Lower lobe of right lung (tissue), 2 donors: ENCODE measurements around the gene TMEM89. TPM values are rescaled to one million over a fixed set of nuclear protein-coding genes. Genes with fewer than 3 reads are reported as not detected.

Experiments used
- ATAC-seq, 2 donors: fragments of 200-7000 bp; cut with Tn5 transposase; one replicate each; pipeline ENCODE4 v1.9.1; 2020 to 2022; ENCODE audit warnings: mild to moderate bottlenecking in 2 of 2, moderate library complexity in 2 of 2
- DNase-seq: peaks from one replicate; pipeline ENCODE4 v3.0.0-alpha.2; 2020
- H3K27ac ChIP-seq: fragments of 200-600 bp; one replicate; pipeline ENCODE4 v1.8.0; 2022
- H3K27me3 ChIP-seq: fragments of 200-600 bp; one replicate; pipeline ENCODE4 v1.8.0; 2022; ENCODE audit warnings: low read depth
- H3K36me3 ChIP-seq: fragments of 200-600 bp; one replicate; pipeline ENCODE4 v1.8.0; 2022; ENCODE audit warnings: mild to moderate bottlenecking
- H3K4me1 ChIP-seq: fragments of 200-600 bp; one replicate; pipeline ENCODE4 v1.8.0; 2022
- H3K4me3 ChIP-seq: fragments of 200-600 bp; one replicate; pipeline ENCODE4 v1.8.0; 2022; ENCODE audit warnings: mild to moderate bottlenecking
- H3K9me3 ChIP-seq: fragments of 200-600 bp; one replicate; pipeline ENCODE4 v1.8.0; 2022
- CTCF ChIP-seq: fragments of 200-600 bp; IDR thresholded peaks from one replicate; pipeline ENCODE4 v1.8.0; 2022; ENCODE audit warnings: antibody characterized with exemption, mild to moderate bottlenecking
- intact Hi-C: fragments of 100-400 bp; cut with DNase I; formaldehyde crosslinking; loops from one replicate; pipeline ENCODE4 v1.11.0; 2022
- total RNA-seq: library from RNA; stranded (reverse); fragmentation: NEBNext Ultra II Directional; extraction: Animal tissue kit (Norgen Biotek cat#: 25700); gene quantifications from one replicate; pipeline ENCODE4 v1.2.1, GENCODE V29; 2021
- donor health status: DM: no; HTN: yes; CAD: no; lungs with severe emphysema.

TMEM89 gene
- total RNA-seq, 1 donor from 2014 or later = not detected

GRCh38 chr3:48648188-48648850 is 26.8 kb upstream of the TMEM89 start:
- Histone ChIP-seq H3K4me3 (no peak overlapping the region), H3K36me3 (no peaks in the 10 kb centered on the region), H3K4me1 (no peaks in the 10 kb centered on the region), H3K9me3 (no peaks in the 10 kb centered on the region), H3K27ac (no peak overlapping the region), H3K27me3 (no peaks in the 10 kb centered on the region)
- ATAC-seq (no peak), DNase-seq (no peak)
- TF ChIP-seq CTCF = no peak
- intact Hi-C loops = no loop called here

DNA sequence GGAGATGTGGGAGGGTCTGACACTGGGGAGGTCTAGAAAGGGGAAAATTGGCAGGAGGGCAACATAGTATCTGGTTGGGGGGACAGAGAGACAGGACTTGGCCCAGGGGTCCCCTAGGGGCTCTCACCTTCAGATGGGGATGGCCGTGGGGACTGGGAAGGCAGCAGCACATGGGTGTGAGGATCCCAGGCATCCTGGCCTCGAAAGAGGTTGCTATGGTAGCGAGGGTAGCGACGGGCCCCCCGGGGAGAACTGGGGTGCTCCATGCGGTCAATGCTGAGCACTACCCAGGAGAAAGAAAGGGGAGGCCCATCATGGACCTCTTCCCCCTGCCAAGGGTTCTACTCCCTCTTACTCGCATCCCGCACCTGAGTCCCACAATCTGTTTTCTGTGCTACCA is 26.1 kb upstream of the TMEM89 start:
- H3K27ac ChIP-seq = no peak overlapping the region
- H3K27me3 ChIP-seq = no peaks in the 10 kb centered on the region
- H3K4me1 ChIP-seq = no peaks in the 10 kb centered on the region
- intact Hi-C loops = no loop called here
- no peak for TF ChIP-seq CTCF
- DNase-seq = no peak
- H3K36me3 ChIP-seq = no peaks in the 10 kb centered on the region
- H3K4me3 ChIP-seq = no peak overlapping the region
- no peak for ATAC-seq
- no peaks in the 10 kb centered on the region for H3K9me3 ChIP-seq

DNA sequence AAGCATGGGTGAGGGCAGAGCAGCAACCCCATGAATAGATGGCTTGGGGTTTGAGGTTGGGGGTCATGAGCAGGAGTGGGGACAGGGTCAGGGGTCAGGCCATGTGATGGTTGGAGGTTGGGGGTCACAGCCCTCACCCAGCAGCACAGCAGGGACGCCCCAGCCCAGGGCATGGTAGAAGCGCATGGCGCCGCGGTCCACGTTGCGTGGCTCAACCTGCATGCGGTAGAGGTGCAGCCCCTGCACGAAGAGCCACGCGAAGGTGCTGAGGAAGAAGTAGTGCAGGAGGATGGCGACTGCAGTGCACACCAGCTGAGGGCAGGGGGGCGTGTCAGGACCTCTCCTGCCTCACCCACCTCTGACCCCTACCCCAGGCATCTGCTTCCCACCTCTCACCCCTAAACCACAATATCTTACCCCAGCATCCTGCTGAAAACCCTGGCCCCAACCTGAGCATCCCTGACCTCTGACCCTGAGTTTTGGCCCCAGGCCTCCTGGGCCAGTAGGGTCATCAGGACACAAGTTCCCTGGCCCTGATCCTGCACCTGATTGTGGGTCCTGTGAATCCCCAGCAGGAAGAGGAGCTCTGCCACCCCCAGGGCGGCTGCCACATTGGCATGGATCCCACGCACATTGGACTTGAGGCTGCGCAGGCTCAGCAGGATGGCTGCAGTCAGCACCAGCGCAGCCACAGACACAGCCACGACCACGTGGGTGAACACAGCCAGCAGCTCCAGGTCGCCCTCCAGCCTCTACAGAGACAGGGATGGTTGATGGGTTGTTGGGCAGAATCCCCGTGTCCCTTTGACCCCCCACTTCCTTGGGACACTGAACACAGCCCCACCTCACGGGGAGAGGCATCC is 23.6 kb upstream of the TMEM89 start:
- no peaks in the 10 kb centered on the region for H3K9me3 ChIP-seq
- no peak for TF ChIP-seq CTCF
- no peaks in the 10 kb centered on the region for H3K36me3 ChIP-seq
- H3K27ac ChIP-seq = no peak overlapping the region
- H3K4me3 ChIP-seq = no peak overlapping the region
- H3K27me3 ChIP-seq = no peaks in the 10 kb centered on the region
- no peaks in the 10 kb centered on the region for H3K4me1 ChIP-seq
- no peak for DNase-seq
- ATAC-seq = no peak
- intact Hi-C loops = no loop called here

GRCh38 chr3:48642605-48643004 is 21.0 kb upstream of the TMEM89 start:
- no peaks in the 10 kb centered on the region for H3K9me3 ChIP-seq
- DNase-seq = no peak
- ATAC-seq = no peak
- H3K4me3 ChIP-seq = no peak overlapping the region
- TF ChIP-seq CTCF = no peak
- H3K27ac ChIP-seq = no peak overlapping the region
- no peaks in the 10 kb centered on the region for H3K27me3 ChIP-seq
- no peaks in the 10 kb centered on the region for H3K36me3 ChIP-seq
- H3K4me1 ChIP-seq = no peaks in the 10 kb centered on the region
- intact Hi-C loops = no loop called here

GRCh38 chr3:48641396-48641795 is 19.8 kb upstream of the TMEM89 start:
- no peaks in the 10 kb centered on the region for H3K36me3 ChIP-seq

More at GRCh38 chr3:48641396-48641795, 19.8 kb upstream of the TMEM89 start:
- no peak for TF ChIP-seq CTCF
- no peak overlapping the region for H3K27ac ChIP-seq
- no peaks in the 10 kb centered on the region for H3K9me3 ChIP-seq
- no peaks in the 10 kb centered on the region for H3K27me3 ChIP-seq
- ATAC-seq = no peak
- intact Hi-C loops = no loop called here
- peaks cover 1% of the 10 kb centered on the region for H3K4me1 ChIP-seq
- no peak for DNase-seq
- H3K4me3 ChIP-seq = no peak overlapping the region
